Gastroesophageal sphincter (tissue), 4 donors: ENCODE results near the gene KRT82. TPM values are rescaled to one million over a fixed set of nuclear protein-coding genes. Genes with fewer than 3 reads are reported as not detected.

ENCODE experiments used
- ATAC-seq: fragments of 150-250 bp; one replicate; pipeline ENCODE4 v1.9.1; 2016; ENCODE audit warnings: mild to moderate bottlenecking, moderate library complexity
- H3K27ac ChIP-seq, 4 donors: fragments of 200-600 bp; sonication (generic) in 3 of 4; 1 replicate in 3 of 4; 2 replicates in 1 of 4; pipeline ENCODE4 v1.5.1; 2016 to 2019
- H3K27me3 ChIP-seq: fragments of 200-600 bp; sonication (generic); one replicate; pipeline ENCODE4 v1.5.1; 2019
- H3K36me3 ChIP-seq, 2 donors: fragments of 200-600 bp; sonication (generic); one replicate each; pipeline ENCODE4 v1.5.1; 2019; ENCODE audit warnings: control low read depth in 1 of 2
- H3K4me1 ChIP-seq, 3 donors: fragments of 200-600 bp; sonication (generic); 1 replicate in 2 of 3; 2 replicates in 1 of 3; pipeline ENCODE4 v1.5.1; 2016 to 2019; ENCODE audit warnings: control low read depth in 2 of 3
- H3K4me3 ChIP-seq, 2 donors: fragments of 200-600 bp; sonication (generic); one replicate each; pipeline ENCODE4 v1.5.1; 2019; ENCODE audit warnings: mild to moderate bottlenecking in 1 of 2, moderate library complexity in 1 of 2
- H3K9me3 ChIP-seq, 3 donors: fragments of 200-600 bp; sonication (generic); one replicate each; pipeline ENCODE4 v1.5.1; 2017 to 2019; ENCODE audit warnings: control low read depth in 2 of 3
- EP300 ChIP-seq: sonication (generic); formaldehyde crosslinking; IDR thresholded peaks from one replicate; pipeline ENCODE4 v1.6.1; 2017; ENCODE audit warnings: antibody characterized with exemption, mild to moderate bottlenecking
- POLR2A ChIP-seq, 2 donors: fragments of 450-650 bp; IDR thresholded peaks; one replicate each; pipeline ENCODE4 v1.6.1; 2017; ENCODE audit warnings: antibody characterized with exemption in 2 of 2, mild to moderate bottlenecking in 2 of 2, moderate library complexity in 1 of 2
- POLR2AphosphoS5 ChIP-seq: sonication (generic); formaldehyde crosslinking; IDR thresholded peaks from one replicate; pipeline ENCODE4 v1.6.1; 2017; ENCODE audit warnings: antibody characterized with exemption
- WGBS, 2 donors: methylation state at CpG; one replicate each; pipeline ENCODE4 v1.1.5; 2018; ENCODE audit warnings: low coverage in 1 of 2; 5-methylcytosine and 5-hydroxymethylcytosine counted together
- total RNA-seq, 4 donors: library from RNA; depleted of rRNA; stranded (reverse); fragments of >200 nt; gene quantifications; one replicate each; pipeline ENCODE4 v1.1.0, GENCODE V29; 2016
- TF ChIP-seq, protein P1 (sequence below), 4 experiments: fragments of 200-600 bp in 2 of 4; fragments of 450-650 bp in 2 of 4; sonication (generic) in 1 of 4; IDR thresholded peaks; one replicate each; pipeline ENCODE4 v1.5.1; 2017 to 2019; ENCODE audit warnings: antibody characterized with exemption in 4 of 4, mild to moderate bottlenecking in 2 of 4, moderate library complexity in 2 of 4

Gene KRT82
- total RNA-seq, 4 donors from 2014 or later: not detected

DNA sequence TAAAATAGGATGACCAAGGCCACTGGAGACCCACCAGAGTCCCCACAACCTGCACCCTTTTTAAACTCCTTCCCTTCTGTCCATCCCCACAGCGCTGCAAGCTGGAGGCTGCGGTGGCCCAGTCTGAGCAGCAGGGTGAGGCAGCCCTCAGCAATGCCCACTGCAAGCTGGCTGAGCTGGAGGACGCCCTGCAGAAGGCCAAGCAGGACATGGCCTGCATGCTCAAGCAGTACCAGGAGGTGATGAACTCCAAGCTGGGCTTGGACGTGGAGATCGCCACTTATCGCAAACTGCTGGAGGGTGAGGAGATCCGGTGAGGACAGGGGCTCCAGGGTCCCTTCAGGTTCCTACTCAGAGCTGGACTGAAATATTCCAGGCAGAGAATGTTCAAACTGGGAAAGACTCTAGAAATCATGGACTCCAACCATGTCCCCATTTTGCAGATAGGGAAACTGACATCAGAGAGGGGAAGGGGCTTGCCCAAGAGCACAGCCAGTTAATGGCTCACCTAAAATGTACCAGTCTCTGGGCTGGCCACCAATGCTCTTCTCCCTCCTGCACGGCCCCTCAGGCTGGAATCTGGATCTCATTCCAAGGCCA is 56.0 kb downstream of the KRT82 start:
- no peak overlapping the region for H3K4me3 ChIP-seq

DNA sequence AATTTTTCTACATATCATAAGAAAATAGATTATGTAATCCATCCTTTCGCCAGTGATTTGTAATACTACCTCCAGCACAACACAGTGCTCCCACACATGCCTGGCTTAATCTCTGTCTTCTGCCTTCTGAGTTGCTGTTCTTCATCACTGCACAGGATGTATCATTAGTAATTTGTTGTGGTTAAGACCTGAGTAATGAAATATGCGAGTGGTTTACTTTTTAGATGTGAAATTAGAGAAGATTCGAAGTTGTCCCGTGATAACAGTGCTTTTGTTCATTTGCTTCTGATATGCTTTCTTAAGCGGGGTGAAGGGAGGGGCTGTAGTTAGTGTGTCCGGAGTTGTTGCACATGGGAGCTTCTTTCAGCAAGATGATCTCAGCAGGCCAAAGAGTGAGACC is 56.9 kb downstream of the KRT82 start:
- Histone ChIP-seq H3K4me1 (peaks cover 0 to 8% (median 0%) of the 10 kb centered on the region in 3 donors), H3K27ac (no peak overlapping the region), H3K27me3 (no peaks in the 10 kb centered on the region), H3K9me3 (peaks cover 0 to 1% (median 0%) of the 10 kb centered on the region in 3 donors), H3K4me3 (no peak overlapping the region), H3K36me3 (no peaks in the 10 kb centered on the region)
- 43 to 58% methylated on average over 6 of the region's 6 CpGs for WGBS, 2 donors
- ATAC-seq: no peak
- TF ChIP-seq, protein P1, sequence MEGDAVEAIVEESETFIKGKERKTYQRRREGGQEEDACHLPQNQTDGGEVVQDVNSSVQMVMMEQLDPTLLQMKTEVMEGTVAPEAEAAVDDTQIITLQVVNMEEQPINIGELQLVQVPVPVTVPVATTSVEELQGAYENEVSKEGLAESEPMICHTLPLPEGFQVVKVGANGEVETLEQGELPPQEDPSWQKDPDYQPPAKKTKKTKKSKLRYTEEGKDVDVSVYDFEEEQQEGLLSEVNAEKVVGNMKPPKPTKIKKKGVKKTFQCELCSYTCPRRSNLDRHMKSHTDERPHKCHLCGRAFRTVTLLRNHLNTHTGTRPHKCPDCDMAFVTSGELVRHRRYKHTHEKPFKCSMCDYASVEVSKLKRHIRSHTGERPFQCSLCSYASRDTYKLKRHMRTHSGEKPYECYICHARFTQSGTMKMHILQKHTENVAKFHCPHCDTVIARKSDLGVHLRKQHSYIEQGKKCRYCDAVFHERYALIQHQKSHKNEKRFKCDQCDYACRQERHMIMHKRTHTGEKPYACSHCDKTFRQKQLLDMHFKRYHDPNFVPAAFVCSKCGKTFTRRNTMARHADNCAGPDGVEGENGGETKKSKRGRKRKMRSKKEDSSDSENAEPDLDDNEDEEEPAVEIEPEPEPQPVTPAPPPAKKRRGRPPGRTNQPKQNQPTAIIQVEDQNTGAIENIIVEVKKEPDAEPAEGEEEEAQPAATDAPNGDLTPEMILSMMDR (IDR thresholded peaks at IDR 0.05): no peak
- TF ChIP-seq POLR2A (IDR thresholded peaks at IDR 0.05) (no peak), EP300 (no peak), POLR2AphosphoS5 (no peak)

More for the DNA sequence above, 56.0 kb downstream of the KRT82 start:
- Histone ChIP-seq H3K9me3 (no peaks in the 10 kb centered on the region), H3K36me3 (no peaks in the 10 kb centered on the region), H3K4me1 (peaks cover 0 to 8% (median 0%) of the 10 kb centered on the region in 3 donors), H3K27me3 (peaks cover 4% of the 10 kb centered on the region), H3K27ac (no peak overlapping the region)
- 76 to 91% methylated on average over 2 to 6 of the region's 8 CpGs for WGBS, 2 donors
- no peak for ATAC-seq
- TF ChIP-seq, protein P1 (IDR thresholded peaks at IDR 0.05): no peak
- no peak for TF ChIP-seq POLR2A (IDR thresholded peaks at IDR 0.05)
- no peak for TF ChIP-seq POLR2AphosphoS5
- TF ChIP-seq EP300: no peak

DNA sequence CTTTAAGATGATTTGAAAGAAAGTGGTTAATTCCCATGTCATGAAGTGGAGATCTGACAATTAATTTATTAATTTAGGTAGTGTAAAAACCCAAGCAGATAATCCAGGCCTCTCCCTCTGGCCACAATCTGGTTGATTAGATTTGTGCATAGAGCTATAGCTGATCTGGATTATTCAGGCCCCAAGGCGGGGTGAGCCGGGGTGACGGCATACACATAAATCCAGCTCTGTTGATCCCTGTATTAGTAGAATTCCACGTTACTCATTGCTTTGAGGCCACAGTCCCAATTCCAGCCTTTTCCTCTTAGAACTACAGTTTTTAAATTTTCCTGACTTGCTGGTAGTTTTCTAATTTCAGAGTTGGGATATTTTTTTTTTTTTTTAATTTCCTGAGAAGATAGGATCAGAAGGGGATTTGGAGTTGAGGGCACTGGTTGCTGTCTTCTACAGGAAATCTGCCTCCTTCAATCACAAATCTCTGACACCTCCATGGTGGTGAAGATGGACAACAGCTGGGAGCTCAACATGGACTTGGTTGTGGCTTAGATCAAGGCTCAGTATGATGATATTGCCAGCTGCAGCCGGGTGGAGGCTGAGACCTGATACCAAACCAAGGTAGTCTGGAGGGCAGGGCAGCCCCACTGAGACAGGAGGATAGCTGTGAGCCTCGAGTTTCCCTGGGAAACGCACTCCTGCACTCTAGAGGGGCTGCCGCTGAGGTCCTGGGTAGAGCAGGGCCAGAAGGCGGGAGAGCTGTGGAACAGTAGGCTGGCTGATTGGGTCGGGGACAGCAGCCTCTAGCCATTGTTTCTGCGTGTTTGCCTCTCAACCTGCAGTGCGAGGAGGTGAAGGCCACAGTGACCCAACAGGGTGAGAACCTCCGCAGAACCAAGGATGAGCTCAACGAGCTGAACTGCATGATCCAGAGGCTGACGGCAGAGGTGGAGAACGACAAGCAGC is 58.3 kb downstream of the KRT82 start:
- no peak overlapping the region for H3K4me3 ChIP-seq
- H3K27me3 ChIP-seq: no peaks in the 10 kb centered on the region
- peaks cover 0 to 15% (median 0%) of the 10 kb centered on the region in 3 donors for H3K9me3 ChIP-seq
- WGBS, 2 donors: 65 to 92% methylated on average over 5 to 9 of the region's 16 CpGs
- peaks cover 0 to 8% (median 0%) of the 10 kb centered on the region in 3 donors for H3K4me1 ChIP-seq
- TF ChIP-seq POLR2A (IDR thresholded peaks at IDR 0.05) (no peak), EP300 (no peak), POLR2AphosphoS5 (no peak)
- TF ChIP-seq, protein P1 (IDR thresholded peaks at IDR 0.05): no peak
- H3K36me3 ChIP-seq: no peaks in the 10 kb centered on the region
- no peak overlapping the region for H3K27ac ChIP-seq
- ATAC-seq: no peak

DNA sequence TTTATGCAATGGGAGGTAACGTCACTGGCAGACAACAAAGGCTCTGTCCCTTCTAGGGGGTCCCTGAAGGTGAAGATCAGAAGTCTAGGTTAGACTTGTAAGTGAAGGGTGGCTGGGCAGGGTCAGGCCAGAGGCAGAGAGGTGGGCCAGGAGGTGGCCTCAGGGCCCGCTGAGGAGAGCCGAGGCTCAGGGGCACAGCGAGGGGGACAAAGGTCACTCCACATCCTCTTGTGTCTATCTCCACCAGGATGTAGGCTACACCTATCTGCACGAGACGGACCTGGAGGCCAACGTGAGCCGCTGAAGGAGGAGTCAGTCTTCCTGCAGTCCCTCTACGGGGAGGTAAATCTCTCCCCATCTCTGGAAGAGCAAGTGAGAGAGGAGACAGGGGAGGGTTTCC is 59.1 kb downstream of the KRT82 start:
- H3K9me3 ChIP-seq: peaks cover 0 to 20% (median 0%) of the 10 kb centered on the region in 3 donors
- TF ChIP-seq EP300 (no peak), POLR2A (IDR thresholded peaks at IDR 0.05) (no peak), POLR2AphosphoS5 (no peak)
- TF ChIP-seq, protein P1 (IDR thresholded peaks at IDR 0.05): no peak
- no peak for ATAC-seq
- no peaks in the 10 kb centered on the region for H3K36me3 ChIP-seq
- 60 to 74% methylated on average over 4 of the region's 9 CpGs for WGBS, 2 donors
- H3K4me1 ChIP-seq: peaks cover 0 to 8% (median 0%) of the 10 kb centered on the region in 3 donors
- H3K27ac ChIP-seq: no peak overlapping the region
- no peaks in the 10 kb centered on the region for H3K27me3 ChIP-seq
- H3K4me3 ChIP-seq: no peak overlapping the region
